Measurements from ENCODE around the gene TSFM. TPM values are rescaled to one million over a fixed set of nuclear protein-coding genes. Genes with fewer than 3 reads are reported as not detected.
A peak's percentile ranks its signal among the peaks of the same experiment; 100 is the strongest.

The TSFM gene
- total and polyA plus RNA-seq, 2 of the 13 experiments (the other 11 are each of a cell fraction or from before 2014, with no cell fraction given) = 29.8 to 68.3 TPM

- TF ChIP-seq PITX1 (CRISPR knock-in tag; IDR thresholded peaks at IDR 0.05) (no peak), ZNF138 (CRISPR knock-in tag; IDR thresholded peaks at IDR 0.05; ENCODE audit: low read depth) (no peak), ZNF576 (CRISPR knock-in tag; IDR thresholded peaks at IDR 0.05) (no peak), ZNF124 (CRISPR knock-in tag; IDR thresholded peaks at IDR 0.05) (no peak), ZNF160 (CRISPR knock-in tag; IDR thresholded peaks at IDR 0.05) (no peak), SMAD1 (CRISPR knock-in tag; IDR thresholded peaks at IDR 0.05; ENCODE audit: borderline replicate concordance, low read depth) (no peak), ZNF512B (CRISPR knock-in tag; IDR thresholded peaks at IDR 0.05; ENCODE audit: borderline replicate concordance) (no peak), ONECUT2 (CRISPR knock-in tag; IDR thresholded peaks at IDR 0.05) (no peak), RFX5 (IDR thresholded peaks at IDR 0.05; ENCODE audit: low read depth, low read length) (no peak), ZFP91 (CRISPR knock-in tag; IDR thresholded peaks at IDR 0.05; ENCODE audit: borderline replicate concordance) (peak; percentile 49; the same call in 1 of the 2 replicates), MBNL3 (CRISPR knock-in tag; conservative IDR thresholded peaks at IDR 0.05) (no peak), TCF12 (IDR thresholded peaks at IDR 0.05) (no peak), TCF12 (CRISPR knock-in tag; IDR thresholded peaks at IDR 0.05) (no peak), ZBTB40 (IDR thresholded peaks at IDR 0.05) (no peak), ZBTB40 (CRISPR knock-in tag; IDR thresholded peaks at IDR 0.05) (no peak)
Observed at GRCh38 chr12:57737467-57738460, 44.8 kb upstream of the TSFM start (continued).
